HK-2 (cell line): ENCODE results near the gene UQCR10.
"Not testable (repeated sequence)": the region's sequence is repeated elsewhere in the genome, so short reads cannot be mapped to it uniquely, and the experiment has no call there.

Source experiments
- DNase-seq: peaks from one replicate; pipeline ENCODE4 v3.0.0-alpha.2; 2018; ENCODE audit not compliant: unreplicated experiment

Gene UQCR10

DNA sequence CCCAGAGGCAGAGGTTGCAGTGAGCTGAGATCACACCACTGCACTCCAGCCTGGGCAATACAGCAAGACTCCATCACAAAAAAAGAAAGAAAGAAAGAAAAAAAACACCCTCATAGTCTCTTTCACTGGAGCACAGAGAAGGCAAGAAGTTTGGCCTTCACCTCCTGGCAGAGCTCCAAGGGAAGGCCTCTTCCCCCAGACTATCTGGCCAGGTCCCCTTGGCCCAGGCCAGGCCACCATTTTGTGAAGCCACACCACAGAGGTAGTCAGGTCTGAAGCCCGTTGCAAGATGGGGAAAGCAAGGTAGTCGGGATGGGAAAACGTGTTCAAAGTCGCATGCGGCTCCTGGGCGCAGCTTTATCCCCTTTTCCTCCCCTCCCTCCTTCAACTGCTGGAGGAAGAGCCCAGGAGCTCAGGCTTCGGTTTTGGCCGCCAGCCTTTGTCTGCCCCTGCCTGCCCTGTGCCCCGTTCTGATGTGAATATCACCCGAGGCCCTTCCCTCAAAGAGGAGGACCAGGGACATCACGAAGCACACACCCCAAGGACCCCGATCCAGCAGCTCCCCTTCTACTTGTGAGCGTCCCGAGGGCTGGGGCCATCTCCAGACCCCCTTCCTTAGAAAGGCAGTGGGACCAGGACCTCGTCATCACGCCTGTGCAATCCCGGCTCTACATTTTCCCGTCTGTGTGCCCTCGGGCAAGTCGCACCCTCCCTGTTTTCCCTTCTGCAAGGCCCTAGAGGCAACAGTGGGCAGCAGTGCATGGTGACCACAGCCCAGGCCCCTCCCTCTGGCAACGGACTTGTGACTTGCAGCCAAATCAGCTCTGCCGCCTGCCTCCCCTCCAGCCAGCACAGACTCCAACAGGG lies 29.7 kb upstream of the UQCR10 start:
- DNase-seq = no peak

GRCh38 chr22:29738118-29738815 lies 28.9 kb upstream of the UQCR10 start:
- DNase-seq = no peak

DNA sequence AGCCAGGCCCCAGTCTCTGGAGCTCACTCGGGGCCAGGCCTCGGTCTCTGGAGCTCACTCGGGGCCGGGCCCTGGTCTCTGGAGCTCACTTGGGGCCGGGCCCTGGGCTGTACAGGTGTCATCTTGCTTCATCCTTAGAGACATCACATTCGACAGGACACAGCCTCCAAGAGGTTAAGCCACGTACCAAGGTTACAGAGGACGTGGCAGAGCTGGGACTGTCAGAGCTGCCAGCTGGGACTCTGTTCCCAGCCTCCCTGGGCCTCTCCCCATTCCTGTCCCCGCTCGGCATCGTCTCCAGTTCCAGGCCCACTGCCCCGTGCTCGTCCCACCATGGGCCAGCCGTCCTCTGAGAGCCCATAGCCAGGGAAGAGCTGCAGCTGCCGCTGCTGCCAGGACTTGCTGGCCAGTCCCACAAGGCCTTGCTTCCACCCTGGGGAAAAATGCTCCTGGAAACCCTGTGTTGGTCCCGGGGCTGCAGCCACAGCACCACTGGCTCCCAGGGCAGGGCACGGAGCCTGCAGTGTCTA lies 27.8 kb upstream of the UQCR10 start:
- DNase-seq = no peak

- no peak for DNase-seq
Observed at GRCh38 chr22:29740216-29740615, 27.0 kb upstream of the UQCR10 start.

DNA sequence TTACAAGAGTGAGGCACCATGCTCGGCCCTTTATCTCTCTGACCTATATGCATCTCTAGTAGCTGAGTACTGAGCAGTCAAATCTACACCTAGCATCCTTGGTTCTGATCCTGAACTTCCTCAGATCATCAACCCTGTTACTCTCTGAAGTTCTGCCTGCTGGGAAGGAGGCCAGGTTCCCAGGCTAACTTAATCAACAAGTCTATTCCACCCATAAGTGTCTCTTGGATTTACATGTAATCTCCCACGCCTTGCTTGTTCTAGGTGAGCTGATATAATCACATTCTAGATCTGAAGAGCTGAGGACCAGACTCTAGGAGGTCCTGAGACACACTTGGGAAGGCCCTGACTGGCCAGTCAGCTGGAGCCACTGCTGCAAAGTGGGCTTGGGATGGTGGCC lies 25.2 kb upstream of the UQCR10 start:
- DNase-seq = no peak

GRCh38 chr22:29742326-29742725 lies 24.8 kb upstream of the UQCR10 start:
- no peak for DNase-seq

GRCh38 chr22:29744902-29745301 lies 22.3 kb upstream of the UQCR10 start:
- no peak for DNase-seq

GRCh38 chr22:29747832-29748231 lies 19.3 kb upstream of the UQCR10 start:
- DNase-seq = no peak

DNA sequence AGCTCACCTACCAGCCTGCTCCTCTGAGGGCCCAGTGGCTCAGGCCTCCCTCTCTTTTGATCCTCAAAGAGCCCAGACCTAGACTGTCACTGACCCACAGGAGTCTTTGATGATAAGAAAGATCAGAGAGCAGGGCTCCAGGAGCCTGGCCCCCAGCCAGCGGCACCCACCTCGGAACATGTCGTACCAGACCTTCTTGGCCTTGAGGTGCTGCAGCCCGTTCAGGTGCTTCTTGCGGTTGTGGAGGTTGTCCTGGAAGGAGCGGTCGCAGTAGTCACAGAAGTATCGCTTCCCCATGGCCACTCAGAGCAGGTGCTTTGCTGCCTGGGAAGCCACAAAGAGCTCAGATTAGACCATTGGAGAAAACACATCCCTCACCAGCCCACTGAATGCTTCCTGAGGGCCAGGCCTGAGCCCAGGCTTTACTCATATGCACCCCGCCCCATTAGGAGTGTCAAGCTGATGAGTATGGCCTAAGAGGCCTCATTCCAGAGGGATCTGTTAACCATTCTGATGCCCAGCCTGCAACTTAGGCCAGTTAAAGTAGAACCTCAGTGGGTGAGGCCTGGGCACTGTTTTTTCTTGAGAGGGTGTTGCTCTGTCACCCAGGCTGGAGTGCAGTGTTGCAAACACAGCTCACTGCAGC lies 18.8 kb upstream of the UQCR10 start:
- no peak for DNase-seq

- no peak for DNase-seq
Observed at GRCh38 chr22:29750029-29750428, 17.1 kb upstream of the UQCR10 start.

DNA sequence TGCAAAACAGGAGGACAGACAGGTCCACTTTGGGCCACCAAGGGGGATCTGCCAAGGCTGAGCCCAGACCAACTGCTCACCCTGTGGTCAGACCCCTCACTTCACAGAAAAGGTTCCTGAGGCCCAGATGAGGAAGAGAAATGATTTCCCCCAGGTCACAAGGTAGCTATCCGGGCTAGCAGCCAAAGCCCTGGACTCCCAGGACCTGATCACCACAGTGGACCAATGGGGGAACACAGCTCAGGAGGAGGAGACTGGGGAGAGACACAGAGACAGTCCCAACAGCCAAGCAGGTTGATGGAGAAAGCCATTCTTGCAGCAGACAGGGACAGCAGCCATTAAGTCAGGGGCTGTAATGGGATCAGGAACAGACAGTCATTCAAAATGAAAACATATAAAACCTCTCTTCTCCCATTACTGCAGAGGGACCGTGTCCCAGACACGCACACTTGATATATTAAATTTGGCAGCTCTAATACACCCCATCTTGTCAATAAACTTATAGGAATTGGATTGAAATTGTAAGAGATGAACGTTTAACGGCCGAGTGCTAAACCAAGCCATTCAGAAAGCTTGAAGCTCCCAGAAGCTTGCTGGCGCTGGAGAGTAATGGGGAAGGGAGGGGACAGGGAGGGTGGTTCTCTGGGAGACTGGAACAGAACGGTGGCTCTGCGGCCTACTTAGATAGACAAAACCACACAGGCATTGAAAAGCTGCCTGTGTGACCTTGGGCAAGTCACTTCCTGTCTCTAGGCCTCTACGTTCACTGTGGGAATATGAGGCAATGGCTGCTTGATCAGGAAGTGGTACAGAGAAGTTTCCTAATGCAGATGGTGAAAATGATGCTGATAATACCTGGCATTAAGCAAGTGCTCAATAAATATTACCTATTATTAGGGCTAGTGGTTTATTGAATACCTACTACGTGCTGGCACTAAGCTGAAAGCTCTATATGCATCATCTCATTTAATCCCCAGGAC lies 16.3 kb upstream of the UQCR10 start:
- no peak for DNase-seq

GRCh38 chr22:29751669-29752068 lies 15.5 kb upstream of the UQCR10 start:
- no peak for DNase-seq

GRCh38 chr22:29753808-29754657 lies 13.1 kb upstream of the UQCR10 start:
- no peak for DNase-seq

GRCh38 chr22:29754658-29755395 lies 12.3 kb upstream of the UQCR10 start:
- DNase-seq = not testable (repeated sequence)

DNA sequence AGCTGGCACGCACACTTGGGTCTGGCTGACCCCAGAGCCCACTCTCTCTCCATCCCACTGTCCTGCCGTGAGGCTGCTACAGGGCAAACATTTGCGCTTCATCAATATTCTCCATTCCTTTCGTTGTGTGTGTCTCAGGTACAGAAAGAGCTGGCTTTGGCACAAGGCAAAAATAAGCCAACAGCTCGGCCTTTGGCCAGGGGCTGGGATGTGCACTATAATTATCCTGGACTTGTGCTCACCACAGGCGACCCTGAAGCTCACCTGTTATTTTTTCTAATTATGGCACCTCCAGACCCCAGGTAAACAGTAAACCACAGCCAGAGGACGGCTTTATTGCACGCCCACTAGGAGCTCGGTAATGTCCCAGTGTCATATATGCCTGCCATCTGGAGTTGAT lies 11.3 kb upstream of the UQCR10 start:
- no peak for DNase-seq

- no peak for DNase-seq
Observed at GRCh38 chr22:29756341-29756740, 10.8 kb upstream of the UQCR10 start.

DNA sequence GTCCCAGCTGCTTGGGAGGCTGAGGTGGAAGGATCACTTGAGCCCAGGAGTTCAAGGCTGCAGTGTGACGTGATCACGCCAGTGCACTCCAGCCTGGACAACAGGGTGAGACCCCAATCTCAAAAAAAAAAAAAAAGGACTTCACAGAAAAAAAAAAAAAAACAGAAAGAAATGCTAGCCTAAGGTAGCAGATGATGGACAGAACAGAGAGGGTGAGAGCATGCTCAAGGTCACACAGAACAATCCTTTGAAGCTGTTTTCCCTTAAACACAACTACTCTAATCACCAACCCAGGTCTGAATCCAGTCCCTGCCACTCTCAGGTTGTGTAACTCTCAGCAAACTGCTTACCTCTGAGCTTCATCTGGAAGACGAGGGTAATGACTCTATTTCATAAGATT lies 10.1 kb upstream of the UQCR10 start:
- DNase-seq = no peak

DNA sequence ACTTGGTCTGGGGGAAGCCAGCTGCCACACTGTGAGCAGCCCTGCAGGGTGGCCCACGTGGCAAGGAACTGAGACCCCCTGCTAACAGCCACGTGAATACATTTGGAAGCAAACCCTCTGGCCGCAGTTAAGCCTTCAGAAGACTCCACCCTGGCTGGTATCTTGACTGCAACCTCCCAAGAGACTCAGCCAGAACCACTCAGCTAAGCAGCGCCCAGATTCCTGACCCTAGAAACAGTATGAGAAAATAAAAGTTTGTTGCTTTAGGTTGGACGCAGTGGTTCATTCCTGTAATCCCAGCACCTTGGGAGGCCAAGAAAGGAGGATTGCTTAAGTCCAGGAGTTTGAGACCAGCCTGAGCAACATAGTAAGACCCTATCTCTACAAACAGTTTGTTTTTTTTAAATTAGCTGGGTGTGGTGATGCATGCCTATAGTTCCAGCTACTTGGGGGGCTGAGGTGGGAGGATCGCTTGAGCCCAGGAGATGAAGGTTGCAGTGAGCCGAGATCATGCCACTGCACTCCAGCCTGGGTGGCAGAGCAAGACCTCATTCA lies 9.0 kb upstream of the UQCR10 start:
- DNase-seq = no peak

DNA sequence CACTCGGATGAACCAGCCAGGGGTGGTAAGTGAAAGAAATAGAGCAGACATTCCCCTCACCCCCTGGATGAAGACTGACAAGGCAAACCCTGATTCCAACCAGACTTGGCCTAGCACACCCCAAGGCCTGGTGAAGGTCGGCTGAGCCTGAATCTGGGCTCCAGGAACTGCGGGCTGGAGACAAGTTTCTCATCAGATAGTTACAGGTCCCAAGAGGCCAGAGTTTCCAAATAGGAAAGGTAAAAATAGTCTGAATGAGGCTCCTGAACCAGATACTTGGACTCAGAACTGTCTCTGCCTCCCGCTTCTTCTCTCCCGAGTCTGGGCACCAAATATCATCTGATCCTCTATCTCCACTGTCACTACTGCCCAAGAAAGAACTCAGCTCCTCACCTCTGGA lies 8.2 kb upstream of the UQCR10 start:
- DNase-seq = no peak
